Keratinocyte (primary cell): ENCODE measurements around the gene NUP210L. TPM values are rescaled to one million over a fixed set of nuclear protein-coding genes. Genes with fewer than 3 reads are reported as not detected.
"Not testable (repeated sequence)": the region's sequence is repeated elsewhere in the genome, so short reads cannot be mapped to it uniquely, and the experiment has no call there.

Source experiments
- DNase-seq: peaks from one replicate; pipeline ENCODE4 v3.0.0-alpha.2; 2011; ENCODE audit warnings: low read depth, missing footprints, low spot score
- FAIRE-seq: peaks from 2 replicates; lab custom pipeline; 2011; peaks lifted over from hg19 to GRCh38; lab: Jason Lieb, UNC
- H2AFZ ChIP-seq: 2 replicates; pipeline ENCODE4 v1.6.0; 2012; ENCODE audit warnings: low read length, control low read depth, inconsistent platforms; ENCODE audit not compliant: control insufficient read depth
- H3K27ac ChIP-seq: 2 replicates; pipeline ENCODE4 v1.5.1; 2011; ENCODE audit warnings: low read length; ENCODE audit not compliant: control insufficient read depth, insufficient read depth
- H3K27me3 ChIP-seq: 3 replicates; pipeline ENCODE4 v1.6.0; 2011; ENCODE audit warnings: low read length; ENCODE audit not compliant: control insufficient read depth, insufficient read depth; ENCODE audit errors: extremely low read depth
- H3K36me3 ChIP-seq, 2 experiments: 2 replicates in 1 of 2; 3 replicates in 1 of 2; pipeline ENCODE4 v1.5.1; 2011; ENCODE audit warnings: low read length in 2 of 2, mild to moderate bottlenecking in 1 of 2; ENCODE audit not compliant: control insufficient read depth in 2 of 2, insufficient read depth in 2 of 2; ENCODE audit errors: extremely low read depth in 1 of 2
- H3K4me1 ChIP-seq: 3 replicates; pipeline ENCODE4 v1.5.1; 2011; ENCODE audit warnings: low read length; ENCODE audit not compliant: control insufficient read depth, insufficient read depth; ENCODE audit errors: extremely low read depth
- H3K4me2 ChIP-seq: 3 replicates; pipeline ENCODE4 v1.6.0; 2011; ENCODE audit warnings: low read depth, low read length; ENCODE audit not compliant: control insufficient read depth, insufficient read depth; ENCODE audit errors: extremely low read depth
- H3K4me3 ChIP-seq, 3 experiments: fragments of 200-600 bp in 1 of 3; sonication (generic) in 1 of 3; 2 replicates in 2 of 3; 3 replicates in 1 of 3; pipeline ENCODE4 v1.5.1; 2011 to 2016; ENCODE audit warnings: low read length in 3 of 3, mild to moderate bottlenecking in 3 of 3, control low read depth in 2 of 3, inconsistent platforms in 1 of 3, low read depth in 1 of 3, mixed read lengths in 1 of 3, mixed run types in 1 of 3, moderate library complexity in 1 of 3; ENCODE audit not compliant: control insufficient read depth in 2 of 3, insufficient read depth in 2 of 3; ENCODE audit errors: extremely low read depth in 1 of 3
- H3K79me2 ChIP-seq: 2 replicates; pipeline ENCODE4 v1.6.0; 2012; ENCODE audit warnings: low read length; ENCODE audit not compliant: control insufficient read depth, insufficient read depth
- H3K9ac ChIP-seq: 3 replicates; pipeline ENCODE4 v1.6.0; 2011; ENCODE audit warnings: low read length; ENCODE audit not compliant: control insufficient read depth, insufficient read depth; ENCODE audit errors: extremely low read depth
- H3K9me1 ChIP-seq: 3 replicates; pipeline ENCODE4 v1.6.0; 2011; ENCODE audit warnings: low read length; ENCODE audit not compliant: control insufficient read depth, insufficient read depth; ENCODE audit errors: extremely low read depth
- H3K9me3 ChIP-seq: 2 replicates; pipeline ENCODE4 v1.5.1; 2012; ENCODE audit warnings: low read depth, low read length; ENCODE audit not compliant: control insufficient read depth
- H4K20me1 ChIP-seq: 3 replicates; pipeline ENCODE4 v1.6.0; 2011; ENCODE audit warnings: low read length; ENCODE audit not compliant: control insufficient read depth, insufficient read depth; ENCODE audit errors: extremely low read depth
- CTCF ChIP-seq, 3 experiments: IDR thresholded peaks in 1 of 3; conservative IDR thresholded peaks in 1 of 3; optimal IDR thresholded peaks in 1 of 3; 2 replicates in 2 of 3; 3 replicates in 1 of 3; pipeline versions ENCODE3 to v1.5.1; 2011; ENCODE audit warnings: low read length in 3 of 3, mild to moderate bottlenecking in 3 of 3, moderate library complexity in 2 of 3, control low read depth in 1 of 3, inconsistent platforms in 1 of 3; ENCODE audit not compliant: insufficient read depth in 2 of 3; ENCODE audit errors: extremely low read depth in 1 of 3
- EZH2 ChIP-seq: IDR thresholded peaks from one replicate; pipeline ENCODE4 v1.6.1; 2012; ENCODE audit warnings: inconsistent platforms, mild to moderate bottlenecking, low read length, moderate library complexity
- dilution Hi-C: fragments of 300-500 bp; cut with MboI; formaldehyde crosslinking; loops from one replicate; pipeline ENCODE4 v1.7.0; 2020; ENCODE audit warnings: low sequenced_read_pairs; ENCODE audit not compliant: extremely low pct_ligation_motif_present
- polyA plus RNA-seq, 5 experiments: library from polyadenylated mRNA; depleted of rRNA in 3 of 5; stranded (reverse) in 3 of 5; stranded (forward) in 1 of 5; unstranded in 1 of 5; fragments of >200 nt; gene quantifications; 1 replicate in 1 of 5; 2 replicates in 3 of 5; 3 replicates in 1 of 5; pipeline versions ENCODE4 v1.2.1 to v1.2.3, GENCODE V29; 2011 to 2012; ENCODE audit warnings: missing spikeins in 2 of 5, low read depth in 1 of 5, low replicate concordance in 1 of 5

Gene NUP210L
- polyA plus RNA-seq, 1 donor (not counting 4 experiments of a cell fraction or from before 2014, with no cell fraction given), result 0.01 TPM

GRCh38 chr1:154091706-154092105 lies 63.2 kb downstream of the NUP210L start:
- DNase-seq (no peak), FAIRE-seq (no peak)
- Histone ChIP-seq H3K36me3 (no peaks in the 10 kb centered on the region), H3K27me3 (no peaks in the 10 kb centered on the region), H2AFZ (no peak overlapping the region), H3K9ac (no peak overlapping the region), H3K4me1 (peaks cover 2% of the 10 kb centered on the region), H3K9me3 (no peaks in the 10 kb centered on the region), H3K79me2 (no peaks in the 10 kb centered on the region), H4K20me1 (no peaks in the 10 kb centered on the region), H3K27ac (no peak overlapping the region), H3K4me3 (no peak overlapping the region), H3K9me1 (no peaks in the 10 kb centered on the region), H3K4me2 (no peak overlapping the region)
- TF ChIP-seq CTCF (optimal IDR thresholded peaks at IDR 0.05 in 1 of 3, IDR thresholded peaks at IDR 0.05 in 1 of 3, conservative IDR thresholded peaks at IDR 0.05 in 1 of 3; ENCODE audit: extremely low read depth in 1 of 3, insufficient read depth in 2 of 3, low read length in 3 of 3), result no peak
- TF ChIP-seq EZH2, result no peak
- dilution Hi-C loops, result no loop called here

GRCh38 chr1:154087574-154087973 lies 67.3 kb downstream of the NUP210L start:
- Histone ChIP-seq H3K4me1 (peaks cover 2% of the 10 kb centered on the region), H3K9ac (no peak overlapping the region), H3K4me2 (no peak overlapping the region), H2AFZ (no peak overlapping the region), H3K79me2 (no peaks in the 10 kb centered on the region), H3K9me1 (no peaks in the 10 kb centered on the region), H3K27me3 (no peaks in the 10 kb centered on the region), H3K9me3 (no peaks in the 10 kb centered on the region), H4K20me1 (no peaks in the 10 kb centered on the region), H3K36me3 (no peaks in the 10 kb centered on the region), H3K4me3 (no peak overlapping the region), H3K27ac (no peak overlapping the region)
- dilution Hi-C loops, result no loop called here
- no peak for DNase-seq
- no peak for TF ChIP-seq CTCF (optimal IDR thresholded peaks at IDR 0.05 in 1 of 3, IDR thresholded peaks at IDR 0.05 in 1 of 3, conservative IDR thresholded peaks at IDR 0.05 in 1 of 3; ENCODE audit: extremely low read depth in 1 of 3, insufficient read depth in 2 of 3, low read length in 3 of 3)
- no peak for TF ChIP-seq EZH2
- FAIRE-seq, result no peak

- dilution Hi-C loops, result not testable (repeated sequence)
Measured at GRCh38 chr1:154083057-154083456, 71.8 kb downstream of the NUP210L start.

More at GRCh38 chr1:154083057-154083456, 71.8 kb downstream of the NUP210L start:
- H3K4me2 ChIP-seq, H4K20me1 ChIP-seq, H2AFZ ChIP-seq, H3K36me3 ChIP-seq, H3K9ac ChIP-seq, H3K4me1 ChIP-seq, FAIRE-seq, H3K27me3 ChIP-seq, H3K9me3 ChIP-seq, H3K9me1 ChIP-seq, DNase-seq, H3K79me2 ChIP-seq, H3K4me3 ChIP-seq, H3K27ac ChIP-seq: not testable (repeated sequence)
